ENCODE measurements around the gene DYSF. TPM values are rescaled to one million over a fixed set of nuclear protein-coding genes. Genes with fewer than 3 reads are reported as not detected.

The DYSF gene
- total RNA-seq, 4 donors from 2014 or later, result 3.7 to 18.7 (median 10.6) TPM

DNA sequence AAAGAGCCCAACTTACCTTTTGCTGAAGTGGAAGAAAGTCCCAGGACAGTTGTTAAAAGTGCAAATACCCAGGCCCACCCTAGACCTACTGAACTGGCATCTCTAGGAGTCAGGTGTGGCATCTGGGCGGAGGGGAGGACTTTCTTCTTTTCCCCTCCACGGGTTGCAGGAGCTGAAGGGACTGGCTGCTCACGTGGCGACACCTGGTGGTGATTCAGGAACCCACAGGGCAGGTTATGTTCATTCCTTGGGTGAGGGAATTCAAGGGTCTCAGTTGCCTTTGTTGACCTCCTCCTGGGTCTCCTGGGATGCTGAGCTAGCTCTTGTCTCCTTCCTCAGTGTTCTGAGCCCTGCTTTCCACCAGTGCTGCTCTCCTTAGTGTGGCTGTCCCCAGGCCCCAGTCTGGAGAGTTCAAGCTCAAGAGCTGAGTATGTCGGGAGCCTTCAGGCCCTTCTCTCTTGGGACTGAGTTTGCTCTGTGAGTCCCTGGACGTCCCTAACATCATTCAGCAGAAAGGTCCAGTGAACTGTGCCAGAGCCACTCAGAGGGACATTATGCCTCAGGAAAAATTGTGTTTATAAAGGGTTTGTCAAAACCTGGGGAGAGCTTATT, 56.9 kb downstream of the DYSF start:
- Histone ChIP-seq H3K36me3 (no peaks in the 10 kb centered on the region), H3K9me3 (no peaks in the 10 kb centered on the region), H3K27me3 (no peaks in the 10 kb centered on the region), H3K4me1 (no peaks in the 10 kb centered on the region), H3K27ac (no peak overlapping the region), H3K4me3 (no peak overlapping the region)
- TF ChIP-seq POLR2A (IDR thresholded peaks at IDR 0.05) (no peak), CTCF (IDR thresholded peaks at IDR 0.05) (peak; percentile 86 to 93 (median 91))
- WGBS, 2 donors (ENCODE audit: low coverage in 1 of 2), result 22% methylated on average over 6 of the region's 6 CpGs; no CpG with 5 or more reads in 1 of the 2 donors
- intact Hi-C loops (cut with DNase I; ENCODE audit: low total_unique reads) (loop anchor here (1.0 kb wide), 1 partner anchor 208 kb away; no protein-coding TSS in a partner anchor), in situ Hi-C loops (cut with MboI; ENCODE audit: low pct_ligation_motif_present in 1 of 4, low pct_unique_long_range_greater_than_20kb in 1 of 4, low sequenced_read_pairs in 3 of 4) (loop anchor here in 2 of 4 donors (5.0 to 25.0 kb wide), 2 partner anchors 213 to 348 kb away; no protein-coding TSS in a partner anchor)
- peak; percentile 70 for DNase-seq

GRCh38 chr2:71510938-71511337, 57.6 kb downstream of the DYSF start:
- in situ Hi-C loops (cut with MboI; ENCODE audit: low pct_ligation_motif_present in 1 of 4, low pct_unique_long_range_greater_than_20kb in 1 of 4, low sequenced_read_pairs in 3 of 4) (loop anchor here in 2 of 4 donors (5.0 to 25.0 kb wide), 2 partner anchors 214 to 349 kb away; no protein-coding TSS in a partner anchor), intact Hi-C loops (cut with DNase I; ENCODE audit: low total_unique reads) (loop anchor here (1.0 kb wide), 1 partner anchor 209 kb away; no protein-coding TSS in a partner anchor)
- Histone ChIP-seq H3K27me3 (no peaks in the 10 kb centered on the region), H3K9me3 (no peaks in the 10 kb centered on the region), H3K4me1 (no peaks in the 10 kb centered on the region), H3K4me3 (no peak overlapping the region), H3K36me3 (no peaks in the 10 kb centered on the region), H3K27ac (no peak overlapping the region)
- DNase-seq, result no peak
- TF ChIP-seq CTCF (IDR thresholded peaks at IDR 0.05) (no peak), POLR2AphosphoS5 (IDR thresholded peaks at IDR 0.05) (no peak), POLR2A (IDR thresholded peaks at IDR 0.05) (no peak), EP300 (IDR thresholded peaks at IDR 0.05; ENCODE audit: low read depth) (no peak)
- 75% methylated on average over 9 of the region's 9 CpGs; no CpG with 5 or more reads in 1 of the 2 donors for WGBS, 2 donors (ENCODE audit: low coverage in 1 of 2)

- no peaks in the 10 kb centered on the region for H3K36me3 ChIP-seq
- DNase-seq, result no peak
- 72% methylated on average over 10 of the region's 10 CpGs; no CpG with 5 or more reads in 1 of the 2 donors for WGBS, 2 donors (ENCODE audit: low coverage in 1 of 2)
- no peak overlapping the region for H3K4me3 ChIP-seq
- H3K27me3 ChIP-seq, result no peaks in the 10 kb centered on the region
- H3K9me3 ChIP-seq, result no peaks in the 10 kb centered on the region
- in situ Hi-C loops (cut with MboI; ENCODE audit: low pct_ligation_motif_present in 1 of 4, low pct_unique_long_range_greater_than_20kb in 1 of 4, low sequenced_read_pairs in 3 of 4) (loop anchor here in 2 of 4 donors (5.0 to 25.0 kb wide), 2 partner anchors 214 to 349 kb away; no protein-coding TSS in a partner anchor), intact Hi-C loops (cut with DNase I; ENCODE audit: low total_unique reads) (no loop called here)
- H3K4me1 ChIP-seq, result no peaks in the 10 kb centered on the region
- H3K27ac ChIP-seq, result no peak overlapping the region
- TF ChIP-seq POLR2A (IDR thresholded peaks at IDR 0.05) (no peak), POLR2AphosphoS5 (IDR thresholded peaks at IDR 0.05) (no peak), CTCF (IDR thresholded peaks at IDR 0.05) (no peak), EP300 (IDR thresholded peaks at IDR 0.05; ENCODE audit: low read depth) (no peak)
Measured at GRCh38 chr2:71511776-71512175, 58.4 kb downstream of the DYSF start.

DNA sequence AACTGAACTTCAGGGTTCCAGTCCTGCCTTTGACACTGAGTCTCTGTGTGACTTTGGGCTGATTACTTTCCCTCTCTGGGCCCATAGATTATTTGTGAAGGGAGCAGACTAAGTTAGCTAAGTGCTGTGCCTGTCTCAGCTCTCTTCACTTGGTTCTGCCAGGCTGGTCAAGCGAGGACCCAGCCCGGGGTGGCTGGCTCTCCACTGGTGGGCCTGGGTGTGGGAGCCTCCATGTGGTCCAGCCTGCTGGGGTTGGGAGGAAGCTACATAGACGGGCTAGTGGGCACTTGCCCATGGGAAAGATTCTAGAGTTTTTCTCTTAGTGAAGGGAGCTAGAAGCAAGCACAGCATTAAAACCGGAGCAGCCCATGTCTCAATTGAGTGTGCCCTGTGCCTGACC, 59.0 kb downstream of the DYSF start:
- Histone ChIP-seq H3K36me3 (no peaks in the 10 kb centered on the region), H3K4me1 (no peaks in the 10 kb centered on the region), H3K27ac (no peak overlapping the region), H3K27me3 (no peaks in the 10 kb centered on the region), H3K4me3 (no peak overlapping the region), H3K9me3 (no peaks in the 10 kb centered on the region)
- intact Hi-C loops (cut with DNase I; ENCODE audit: low total_unique reads), result no loop called here
- DNase-seq, result no peak
- 78% methylated on average over 4 of the region's 4 CpGs; no CpG with 5 or more reads in 1 of the 2 donors for WGBS, 2 donors (ENCODE audit: low coverage in 1 of 2)
- TF ChIP-seq CTCF (IDR thresholded peaks at IDR 0.05) (no peak), POLR2AphosphoS5 (IDR thresholded peaks at IDR 0.05) (no peak), POLR2A (IDR thresholded peaks at IDR 0.05) (no peak), EP300 (IDR thresholded peaks at IDR 0.05; ENCODE audit: low read depth) (no peak)
- in situ Hi-C loops (cut with MboI; ENCODE audit: low pct_ligation_motif_present in 1 of 4, low pct_unique_long_range_greater_than_20kb in 1 of 4, low sequenced_read_pairs in 3 of 4), result loop anchor here in 2 of 4 donors (5.0 to 25.0 kb wide), 2 partner anchors 215 to 350 kb away; no protein-coding TSS in a partner anchor

All from transverse colon (tissue), 4 donors.